CD4-positive, alpha-beta T cell treated with Interleukin-4 for 1 hour (primary cell): ENCODE measurements around the gene PLEKHG3.
"Not testable (repeated sequence)": the region's sequence is repeated elsewhere in the genome, so short reads cannot be mapped to it uniquely, and the experiment has no call there.

ENCODE experiments used
- DNase-seq, 2 donors: peaks; one replicate each; pipeline ENCODE4 v3.0.0-alpha.2; 2020 to 2022

PLEKHG3 gene

DNA sequence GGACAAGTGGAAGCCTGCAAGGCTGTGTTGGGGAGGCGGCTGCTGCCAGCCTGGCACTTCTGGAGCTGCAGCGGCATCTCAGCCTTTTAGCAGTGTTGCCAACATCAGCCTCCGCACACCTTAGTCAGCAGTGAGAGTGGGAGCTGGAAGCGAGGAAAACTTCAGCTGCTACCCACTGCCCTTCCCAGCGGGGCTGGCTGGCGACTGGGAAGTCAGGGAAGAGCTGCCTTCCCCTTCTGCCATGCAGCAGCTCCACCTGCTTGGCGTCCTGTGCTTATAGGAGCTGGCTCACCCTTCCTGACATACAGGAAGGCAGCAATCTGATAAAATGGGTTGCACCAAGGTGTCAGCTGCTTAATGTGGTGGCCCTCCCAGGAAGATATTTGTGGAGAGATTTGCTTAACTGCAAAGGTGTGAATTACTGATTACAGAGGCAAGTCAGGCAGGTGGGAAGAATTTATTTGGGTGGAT is 15.4 kb upstream of the PLEKHG3 start:
- no peak for DNase-seq

DNA sequence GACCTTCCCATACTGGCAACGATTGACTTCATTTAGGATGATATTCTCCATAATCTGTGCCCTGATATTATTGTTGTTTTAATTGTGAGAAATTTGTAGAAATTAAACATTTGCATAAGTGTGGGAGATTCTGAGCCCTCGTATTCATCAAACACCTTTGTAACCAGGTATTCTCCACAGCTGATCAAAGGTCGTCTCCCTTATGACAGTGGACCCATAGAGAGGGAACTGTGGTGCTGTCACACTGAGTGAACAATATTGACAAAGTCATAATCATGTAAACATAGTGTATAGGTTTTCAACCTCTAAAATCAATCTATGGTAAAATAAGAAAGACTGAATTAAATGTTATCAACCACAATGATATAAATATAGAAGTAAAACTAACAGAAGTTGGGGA is 14.9 kb upstream of the PLEKHG3 start:
- no peak for DNase-seq

DNA sequence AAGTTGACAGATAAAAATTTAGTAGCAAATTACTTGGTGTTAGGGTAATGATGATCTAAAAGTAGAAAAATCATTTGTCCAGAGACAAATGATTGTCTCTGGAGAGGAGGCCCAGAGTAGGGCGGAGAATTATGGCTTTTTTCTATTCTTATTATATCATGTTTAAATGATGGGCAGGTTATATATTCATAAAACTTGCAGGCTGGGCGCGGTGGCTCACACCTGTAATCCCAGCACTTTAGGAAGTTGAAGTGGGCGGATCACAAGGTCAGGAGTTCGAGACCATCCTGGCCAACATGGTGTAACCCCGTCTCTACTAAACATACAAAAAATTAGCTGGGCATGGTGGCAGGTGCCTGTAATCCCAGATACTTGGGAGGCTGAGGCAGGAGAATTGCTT is 13.6 kb upstream of the PLEKHG3 start:
- not testable (repeated sequence) for DNase-seq

- no peak for DNase-seq
Measured at GRCh38 chr14:64691376-64691775, 12.8 kb upstream of the PLEKHG3 start.

DNA sequence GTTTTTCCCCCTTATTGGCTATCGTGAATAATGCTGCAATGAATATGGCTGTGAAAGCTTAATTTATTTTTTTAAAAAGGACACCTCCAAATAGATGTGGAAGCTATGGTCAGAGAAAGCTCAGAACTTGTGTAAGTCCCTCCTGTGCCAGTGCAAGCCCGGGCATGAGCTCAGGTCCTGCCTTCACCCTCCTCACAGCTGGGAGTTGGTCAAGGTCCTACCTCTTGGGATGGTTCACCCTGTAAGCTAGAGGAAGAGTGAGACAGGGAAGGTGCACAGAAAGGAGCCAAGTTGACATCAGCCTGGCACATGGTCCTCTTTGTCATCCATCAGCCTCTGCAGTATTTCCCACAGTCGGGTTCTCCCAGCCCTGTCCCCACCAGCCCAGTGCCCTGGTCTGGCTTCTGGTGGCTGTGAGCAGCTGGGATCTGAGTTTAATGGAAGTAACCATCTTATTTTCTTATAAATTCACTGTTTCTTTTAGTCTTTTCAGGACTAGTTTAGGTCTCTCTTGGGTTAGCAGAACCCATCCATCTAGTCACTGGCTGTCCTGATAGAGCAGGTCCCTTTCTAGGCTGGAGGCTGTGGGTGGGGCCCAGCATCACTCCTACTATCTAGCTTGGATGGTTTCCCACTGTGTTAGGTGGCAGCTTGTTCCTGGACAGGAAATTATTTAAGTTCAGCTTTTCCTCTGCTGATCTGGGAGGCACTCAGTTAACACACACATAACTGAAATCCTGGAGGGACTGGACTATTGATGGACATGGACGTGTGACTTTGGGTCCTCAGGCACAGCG is 11.8 kb upstream of the PLEKHG3 start:
- no peak for DNase-seq

GRCh38 chr14:64692986-64693809 is 11.0 kb upstream of the PLEKHG3 start:
- no peak for DNase-seq

GRCh38 chr14:64693810-64694165 is 10.4 kb upstream of the PLEKHG3 start:
- DNase-seq = no peak

GRCh38 chr14:64695071-64695470 is 9.2 kb upstream of the PLEKHG3 start:
- DNase-seq = no peak

- DNase-seq = peak in 1 of 2 donors; percentile 55
Measured at GRCh38 chr14:64696355-64696857, 7.8 kb upstream of the PLEKHG3 start.

DNA sequence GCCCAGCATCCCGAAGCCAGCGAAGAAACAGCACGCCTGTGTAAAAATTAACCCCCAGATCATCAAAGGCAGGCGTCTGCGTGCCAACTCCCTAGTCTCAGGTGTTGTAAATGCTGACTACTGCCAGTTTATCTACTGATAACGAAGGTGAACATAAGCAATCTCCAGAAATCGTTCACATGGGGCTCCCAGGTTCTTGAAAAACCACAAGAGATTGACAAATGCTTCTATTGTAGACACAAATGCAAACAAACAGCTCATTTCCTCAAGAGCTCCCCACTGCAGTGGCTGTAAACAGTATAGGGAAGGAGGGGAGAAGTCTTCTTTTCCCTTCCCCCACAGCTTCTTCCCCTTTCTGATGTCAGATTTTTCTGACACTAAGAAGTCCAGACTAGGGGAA is 5.3 kb upstream of the PLEKHG3 start:
- DNase-seq = peak; percentile 34 to 41

DNA sequence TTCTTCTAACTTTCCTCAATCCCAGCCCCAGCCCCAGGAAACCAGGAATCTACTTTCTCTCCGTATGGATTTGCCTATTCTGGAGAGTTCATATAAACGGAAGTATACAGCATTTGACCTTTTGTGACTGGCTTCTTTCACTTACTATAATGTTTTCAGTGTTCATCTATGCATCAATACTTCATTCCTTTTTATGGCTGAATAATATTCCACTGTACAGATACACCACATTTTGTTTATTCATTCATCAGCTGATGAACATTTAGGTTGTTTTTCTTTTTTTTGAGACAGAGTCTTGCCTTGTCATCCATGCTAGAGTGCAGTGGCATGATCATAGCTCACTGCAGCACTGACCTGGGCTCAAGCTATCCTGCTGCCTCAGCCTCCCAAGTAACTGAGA is 3.9 kb upstream of the PLEKHG3 start:
- no peak for DNase-seq

GRCh38 chr14:64700894-64701293 is 3.3 kb upstream of the PLEKHG3 start:
- no peak for DNase-seq

DNA sequence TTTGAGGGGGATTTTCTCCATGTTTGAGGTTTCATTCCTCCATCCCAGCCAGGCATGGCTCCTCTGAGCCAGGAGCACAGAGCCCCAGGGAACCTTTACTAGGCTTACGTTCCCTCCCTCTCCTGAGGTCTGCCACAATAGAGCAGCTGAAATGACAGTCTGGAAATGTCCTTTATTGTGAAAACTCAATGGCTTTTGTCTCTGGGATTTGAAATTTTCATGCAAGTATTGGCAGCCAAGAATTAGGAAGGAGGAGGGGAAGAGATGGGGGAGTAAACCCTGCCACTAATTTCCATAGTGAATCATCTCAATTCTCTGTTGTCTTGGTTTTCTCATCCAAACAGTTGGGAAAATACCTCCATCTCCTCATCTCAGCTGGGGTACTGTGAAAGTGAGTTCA is 2.6 kb upstream of the PLEKHG3 start:
- DNase-seq = no peak

- peak in 1 of 2 donors; percentile 45 for DNase-seq
Measured at GRCh38 chr14:64702493-64703394, 1.5 kb upstream of the PLEKHG3 start.

GRCh38 chr14:64703395-64704142 is 655 bp upstream of the PLEKHG3 start:
- DNase-seq = no peak

DNA sequence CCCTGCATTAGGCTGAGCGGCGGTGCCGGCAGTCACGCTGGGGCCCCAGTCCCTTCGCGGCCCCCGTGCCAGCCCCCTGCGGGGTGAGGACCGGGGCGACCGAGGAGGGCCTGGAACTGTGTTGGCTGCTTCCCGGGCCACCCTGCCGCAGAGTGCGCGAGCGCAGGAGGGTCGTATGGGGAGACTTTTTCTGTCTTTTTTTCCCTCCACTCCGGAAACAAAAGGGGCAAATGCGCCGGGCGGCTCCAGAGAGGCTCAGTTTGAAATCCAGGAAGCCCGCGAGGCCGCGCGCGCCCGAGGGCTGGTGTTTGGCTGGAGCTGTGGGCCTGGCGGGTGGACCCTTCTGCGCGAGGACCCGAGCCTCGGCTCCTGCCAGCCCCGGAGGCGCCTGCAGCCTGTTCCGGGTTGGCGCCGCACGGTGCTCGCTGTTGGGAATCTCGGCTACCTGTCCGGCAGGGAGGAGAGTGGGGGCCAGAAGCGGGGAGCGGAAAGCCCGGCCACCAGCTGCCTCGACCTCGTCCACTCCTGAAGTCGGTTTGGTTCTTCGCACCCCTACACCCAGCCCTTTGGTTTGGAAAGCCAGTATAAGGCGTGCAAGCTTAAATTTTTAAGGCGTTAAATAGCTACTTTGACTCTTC is 638 bp downstream of the PLEKHG3 start:
- no peak for DNase-seq

DNA sequence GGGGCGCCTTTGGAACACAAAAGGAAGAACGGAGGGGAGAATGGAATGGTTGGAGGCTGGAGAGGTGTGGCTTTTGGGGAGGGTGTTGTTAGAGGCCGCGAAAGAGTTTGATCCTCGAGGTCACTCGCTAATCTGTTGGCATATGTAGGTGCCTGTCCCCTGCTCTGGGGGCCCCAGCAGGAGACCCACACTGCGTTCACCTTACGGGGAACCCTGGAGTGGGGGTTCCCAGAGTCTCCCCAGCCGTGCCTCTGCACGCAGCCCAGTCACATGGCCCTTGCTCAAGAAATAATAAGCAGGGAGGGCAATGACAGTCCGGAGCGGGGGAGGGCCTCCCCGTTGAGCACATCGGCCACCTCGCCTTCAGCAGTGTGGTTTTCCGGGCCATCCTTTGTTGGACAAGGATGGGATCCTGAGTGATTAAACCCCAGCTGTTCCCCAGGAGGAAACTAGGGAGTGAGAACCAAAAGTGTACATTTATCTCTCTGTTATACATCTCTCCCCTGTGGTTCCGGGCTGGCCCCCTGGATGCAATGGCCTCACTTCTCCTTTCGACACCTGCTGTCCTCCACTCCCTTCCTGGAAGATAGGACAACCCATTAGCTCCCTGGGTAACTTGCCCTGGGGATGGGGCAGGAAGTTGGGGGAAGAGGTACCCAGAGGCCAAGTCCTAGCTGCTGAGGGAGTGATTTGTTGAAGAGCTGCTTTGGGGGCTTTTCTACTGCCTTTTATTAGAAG is 1.3 kb downstream of the PLEKHG3 start:
- no peak for DNase-seq

- no peak for DNase-seq
Measured at GRCh38 chr14:64706119-64706592, 1.9 kb downstream of the PLEKHG3 start.

DNA sequence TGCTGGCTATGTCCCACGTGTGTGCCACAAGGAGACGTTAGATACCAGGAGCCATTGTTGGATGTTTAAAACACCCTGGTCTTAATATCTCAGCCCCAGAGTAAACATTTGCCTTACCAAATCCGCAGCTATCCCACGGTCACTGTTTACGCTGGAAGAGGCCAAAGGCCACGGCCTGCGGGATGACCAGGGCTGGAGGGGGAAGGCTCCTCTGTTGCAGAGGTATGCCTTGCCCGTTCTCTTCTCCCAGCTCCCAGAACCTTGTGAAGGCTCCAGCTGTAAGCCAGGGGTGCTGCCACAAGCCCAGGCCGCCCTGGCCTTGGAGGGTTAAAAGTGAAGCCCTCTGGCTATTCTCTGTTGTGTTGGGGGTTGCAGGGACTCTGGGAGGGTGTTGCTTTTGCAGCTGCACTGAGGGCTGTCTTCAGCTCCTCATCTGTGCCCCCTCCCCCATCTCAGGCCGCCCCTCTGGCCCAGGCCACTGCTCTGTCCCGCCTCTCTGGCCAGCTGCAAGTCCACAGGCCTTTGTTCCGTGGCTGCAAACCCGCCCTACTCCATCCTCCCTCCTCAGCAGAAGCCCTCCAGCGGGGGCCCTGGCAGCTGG is 2.5 kb downstream of the PLEKHG3 start:
- DNase-seq = no peak

DNA sequence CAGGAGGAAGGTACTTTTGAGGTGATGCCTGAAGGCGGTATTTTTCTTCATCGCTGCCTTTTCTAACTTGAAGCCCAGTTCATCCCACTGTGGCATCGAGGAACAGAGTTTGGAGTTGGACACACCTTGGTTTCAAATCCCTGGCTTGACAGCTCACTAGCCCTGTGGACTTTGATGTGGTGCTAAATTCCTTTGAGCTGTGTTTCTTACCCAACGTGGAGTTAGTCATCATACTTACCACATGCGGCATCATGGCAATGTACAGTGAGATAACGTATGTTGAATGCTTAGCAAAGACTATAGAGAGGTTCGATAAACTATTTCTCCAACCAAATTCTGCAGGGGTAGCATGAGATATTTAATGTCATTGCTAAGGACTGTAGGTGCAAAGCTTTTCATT is 3.4 kb downstream of the PLEKHG3 start:
- DNase-seq = peak in 1 of 2 donors; percentile 44
